Progenitor cell of endocrine pancreas (in vitro differentiated cells): ENCODE measurements around the gene METTL9. TPM values are rescaled to one million over a fixed set of nuclear protein-coding genes. Genes with fewer than 3 reads are reported as not detected.
"Not testable (repeated sequence)": the region's sequence is repeated elsewhere in the genome, so short reads cannot be mapped to it uniquely, and the experiment has no call there.

Experiments
- DNase-seq: peaks from one replicate; pipeline ENCODE4 v3.0.0; 2021; ENCODE audit warnings: low spot score; ENCODE audit not compliant: unreplicated experiment
- H3K27ac Mint-ChIP-seq: 2 replicates; pipeline ENCODE4 v1.8.0; 2021; ENCODE audit warnings: mild to moderate bottlenecking, moderate library complexity, mixed read lengths
- H3K27me3 Mint-ChIP-seq: 2 replicates; pipeline ENCODE4 v1.8.0; 2021; ENCODE audit warnings: mixed read lengths
- H3K36me3 Mint-ChIP-seq: 2 replicates; pipeline ENCODE4 v1.8.0; 2022; ENCODE audit warnings: mixed read lengths; ENCODE audit not compliant: insufficient read depth
- H3K4me1 Mint-ChIP-seq: 2 replicates; pipeline ENCODE4 v1.8.0; 2021; ENCODE audit warnings: low read depth, mixed read lengths
- H3K4me3 Mint-ChIP-seq: 2 replicates; pipeline ENCODE4 v1.8.0; 2021; ENCODE audit warnings: low read depth, mild to moderate bottlenecking, moderate library complexity, mixed read lengths
- H3K9me3 Mint-ChIP-seq: 2 replicates; pipeline ENCODE4 v1.8.0; 2021; ENCODE audit warnings: low read depth, mixed read lengths
- long read RNA-seq: library from polyadenylated mRNA; unstranded; transcript quantifications from one replicate; pipeline ENCODE4 v2.0.0, GENCODE V29; 2020
- total RNA-seq: library from RNA; stranded (reverse); gene quantifications from 2 replicates; pipeline ENCODE4 v1.2.1, GENCODE V29; 2021
- TF ChIP-seq, protein P1 (sequence below): fragments of 200-600 bp; sonication (generic); IDR thresholded peaks from one replicate; pipeline ENCODE4 v1.5.0; 2021; ENCODE audit warnings: antibody characterized with exemption, mild to moderate bottlenecking; ENCODE audit not compliant: unreplicated experiment

The METTL9 gene
- total RNA-seq = 143 and 158 TPM in 2 replicates
- long read RNA-seq, full-length matches to known transcripts = 27 of 35 reads
- long read RNA-seq, partial matches to known transcripts = 4 of 35 reads
- long read RNA-seq, other reads (novel, unspliced or antisense) = 4 of 35 reads

DNA sequence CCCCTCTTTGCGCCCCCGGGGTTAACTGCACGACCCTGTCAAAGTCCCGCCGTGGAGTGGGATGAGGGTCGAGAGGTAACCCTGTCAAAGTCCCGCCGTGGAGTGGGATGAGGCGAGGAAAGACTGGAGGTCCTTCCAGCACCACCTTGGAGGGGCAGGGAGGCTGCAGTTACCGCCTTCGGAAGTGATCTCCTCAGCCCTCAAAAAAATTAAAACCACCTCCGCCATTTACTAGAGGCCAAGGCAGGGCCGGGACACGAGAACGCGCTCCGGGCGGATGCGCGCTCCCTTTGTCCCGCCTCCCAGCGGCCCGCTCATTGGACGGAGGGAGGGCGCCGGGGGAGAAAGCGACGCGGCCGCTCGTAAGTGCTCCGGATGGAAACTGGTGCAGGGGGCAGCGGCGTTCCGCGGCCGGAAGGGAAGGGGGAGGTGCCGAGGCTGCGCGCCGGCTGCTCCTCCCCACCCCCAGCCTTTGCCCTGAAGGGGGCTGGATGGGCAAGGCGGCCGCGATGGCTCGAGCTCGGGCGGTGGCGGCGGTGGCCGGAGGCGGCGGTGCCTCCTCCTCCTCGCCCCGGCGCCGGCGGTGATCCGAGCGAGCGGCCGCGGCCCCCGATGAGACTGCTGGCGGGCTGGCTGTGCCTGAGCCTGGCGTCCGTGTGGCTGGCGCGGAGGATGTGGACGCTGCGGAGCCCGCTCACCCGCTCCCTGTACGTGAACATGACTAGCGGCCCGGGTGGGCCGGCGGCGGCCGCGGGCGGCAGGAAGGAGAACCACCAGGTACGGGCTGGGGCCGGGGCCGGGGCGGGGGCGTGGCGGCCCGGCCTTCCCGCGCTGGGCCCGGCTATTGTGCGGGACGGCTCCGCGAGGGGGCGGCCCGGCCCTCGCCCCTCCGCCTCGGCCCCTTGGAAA lies at the start of gene METTL9:
Gene METTL9, plus strand, starts transcription at position 456 of the 909 bp plus-strand sequence. Its CDS starts 157 bp downstream, at position 613.
- DNase-seq = peak; percentile 94
- H3K27me3 Mint-ChIP-seq = no peaks in the 10 kb centered on the region
- peak within 1 kb of the TSS; percentile 86 for H3K4me3 Mint-ChIP-seq
- H3K27ac Mint-ChIP-seq = peak within 1 kb of the TSS; percentile 97
- H3K36me3 Mint-ChIP-seq = no peaks in the 10 kb centered on the region
- peaks cover 30% of the 10 kb centered on the region for H3K4me1 Mint-ChIP-seq
- H3K9me3 Mint-ChIP-seq = no peaks in the 10 kb centered on the region
- TF ChIP-seq, protein P1, sequence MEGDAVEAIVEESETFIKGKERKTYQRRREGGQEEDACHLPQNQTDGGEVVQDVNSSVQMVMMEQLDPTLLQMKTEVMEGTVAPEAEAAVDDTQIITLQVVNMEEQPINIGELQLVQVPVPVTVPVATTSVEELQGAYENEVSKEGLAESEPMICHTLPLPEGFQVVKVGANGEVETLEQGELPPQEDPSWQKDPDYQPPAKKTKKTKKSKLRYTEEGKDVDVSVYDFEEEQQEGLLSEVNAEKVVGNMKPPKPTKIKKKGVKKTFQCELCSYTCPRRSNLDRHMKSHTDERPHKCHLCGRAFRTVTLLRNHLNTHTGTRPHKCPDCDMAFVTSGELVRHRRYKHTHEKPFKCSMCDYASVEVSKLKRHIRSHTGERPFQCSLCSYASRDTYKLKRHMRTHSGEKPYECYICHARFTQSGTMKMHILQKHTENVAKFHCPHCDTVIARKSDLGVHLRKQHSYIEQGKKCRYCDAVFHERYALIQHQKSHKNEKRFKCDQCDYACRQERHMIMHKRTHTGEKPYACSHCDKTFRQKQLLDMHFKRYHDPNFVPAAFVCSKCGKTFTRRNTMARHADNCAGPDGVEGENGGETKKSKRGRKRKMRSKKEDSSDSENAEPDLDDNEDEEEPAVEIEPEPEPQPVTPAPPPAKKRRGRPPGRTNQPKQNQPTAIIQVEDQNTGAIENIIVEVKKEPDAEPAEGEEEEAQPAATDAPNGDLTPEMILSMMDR = no peak

DNA sequence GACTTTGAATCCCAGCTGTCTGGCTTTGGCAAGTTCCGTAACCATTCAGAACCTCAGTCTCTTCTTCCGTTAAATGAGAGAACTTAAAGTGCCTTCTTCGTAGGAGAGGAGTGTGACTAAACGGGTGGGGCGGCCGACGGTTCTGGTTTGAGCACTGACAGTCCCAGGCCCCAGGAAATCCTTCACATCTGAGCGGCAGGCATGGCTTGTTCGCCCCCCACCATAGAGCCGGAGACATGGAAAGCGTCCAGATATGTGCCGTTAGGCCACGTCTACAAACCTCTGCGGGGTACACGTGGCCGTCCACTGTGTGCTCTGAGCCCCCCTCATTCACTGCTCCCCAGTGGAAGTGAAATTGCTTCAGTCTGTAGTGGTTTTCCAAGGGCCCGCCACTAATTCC lies 49.4 kb upstream of the METTL9 start:
- not testable (repeated sequence) for H3K4me3 Mint-ChIP-seq, H3K4me1 Mint-ChIP-seq, H3K27ac Mint-ChIP-seq, H3K9me3 Mint-ChIP-seq, H3K36me3 Mint-ChIP-seq, DNase-seq
- peaks cover 18% of the 10 kb centered on the region for H3K27me3 Mint-ChIP-seq

DNA sequence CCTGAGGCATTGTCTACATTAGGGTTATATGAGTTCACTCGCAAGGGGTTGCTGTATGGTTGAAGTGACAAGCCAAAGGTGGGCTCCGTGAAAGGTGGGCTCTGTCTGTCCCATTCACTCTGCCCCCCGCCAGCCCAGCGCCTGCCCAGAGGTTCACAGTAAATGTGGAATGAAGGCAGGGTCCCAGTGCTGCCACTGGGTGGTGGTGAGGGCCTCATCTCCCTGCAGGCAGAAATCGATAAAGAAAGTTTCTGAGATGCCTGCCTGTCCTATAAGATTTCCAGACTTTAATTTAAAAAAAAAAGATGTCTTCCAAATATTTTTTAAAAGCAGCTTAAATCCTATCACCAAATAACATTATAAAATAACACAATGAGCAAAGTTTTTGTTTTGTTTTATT lies 48.9 kb upstream of the METTL9 start:
- not testable (repeated sequence) for H3K36me3 Mint-ChIP-seq, H3K27ac Mint-ChIP-seq, H3K9me3 Mint-ChIP-seq, DNase-seq, H3K4me1 Mint-ChIP-seq, H3K4me3 Mint-ChIP-seq
- H3K27me3 Mint-ChIP-seq = peaks cover 22% of the 10 kb centered on the region
- TF ChIP-seq, protein P1 = peak; percentile 27

DNA sequence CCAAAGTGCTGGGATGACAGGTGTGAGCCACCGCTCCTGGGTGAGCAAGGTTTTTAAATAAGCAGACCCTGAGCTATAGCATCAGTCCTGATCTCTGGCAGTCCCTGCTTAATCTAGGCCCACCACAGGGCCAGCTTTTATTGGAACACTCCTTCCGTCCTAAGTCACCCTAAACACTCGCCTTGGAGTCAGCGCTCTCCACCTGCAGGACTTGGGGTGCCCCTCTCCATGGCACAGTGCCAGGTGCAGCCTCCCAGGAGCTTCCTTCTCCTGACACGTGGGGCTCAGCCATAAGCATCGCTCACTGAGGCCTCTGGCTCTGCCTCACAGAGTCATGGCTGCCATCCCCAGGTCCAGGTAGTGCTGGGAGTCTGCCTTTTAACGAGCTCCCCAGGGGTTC lies 48.3 kb upstream of the METTL9 start:
- not testable (repeated sequence) for H3K4me3 Mint-ChIP-seq, H3K36me3 Mint-ChIP-seq, DNase-seq, H3K4me1 Mint-ChIP-seq, H3K27ac Mint-ChIP-seq, H3K9me3 Mint-ChIP-seq
- peaks cover 23% of the 10 kb centered on the region for H3K27me3 Mint-ChIP-seq

DNA sequence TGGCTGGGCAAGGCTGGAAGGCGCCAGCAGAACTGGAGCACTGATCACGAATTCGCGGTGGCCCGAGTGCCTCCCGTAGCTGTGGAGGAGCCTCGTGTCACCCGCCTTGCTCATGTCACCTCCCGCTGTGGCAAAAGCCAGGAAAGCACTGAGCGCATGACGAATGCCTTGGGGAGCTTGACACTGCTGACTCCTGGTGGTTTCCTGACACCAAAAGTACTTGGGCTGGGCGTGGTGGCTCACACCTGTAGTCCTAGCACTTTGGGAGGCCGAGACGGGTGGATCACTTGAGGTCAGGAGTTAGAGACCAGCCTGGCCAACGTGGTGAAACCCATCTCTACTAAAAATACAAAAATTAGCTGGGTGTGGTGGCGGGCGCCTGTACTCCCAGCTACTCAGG lies 47.8 kb upstream of the METTL9 start:
- peaks cover 26% of the 10 kb centered on the region for H3K27me3 Mint-ChIP-seq

DNA sequence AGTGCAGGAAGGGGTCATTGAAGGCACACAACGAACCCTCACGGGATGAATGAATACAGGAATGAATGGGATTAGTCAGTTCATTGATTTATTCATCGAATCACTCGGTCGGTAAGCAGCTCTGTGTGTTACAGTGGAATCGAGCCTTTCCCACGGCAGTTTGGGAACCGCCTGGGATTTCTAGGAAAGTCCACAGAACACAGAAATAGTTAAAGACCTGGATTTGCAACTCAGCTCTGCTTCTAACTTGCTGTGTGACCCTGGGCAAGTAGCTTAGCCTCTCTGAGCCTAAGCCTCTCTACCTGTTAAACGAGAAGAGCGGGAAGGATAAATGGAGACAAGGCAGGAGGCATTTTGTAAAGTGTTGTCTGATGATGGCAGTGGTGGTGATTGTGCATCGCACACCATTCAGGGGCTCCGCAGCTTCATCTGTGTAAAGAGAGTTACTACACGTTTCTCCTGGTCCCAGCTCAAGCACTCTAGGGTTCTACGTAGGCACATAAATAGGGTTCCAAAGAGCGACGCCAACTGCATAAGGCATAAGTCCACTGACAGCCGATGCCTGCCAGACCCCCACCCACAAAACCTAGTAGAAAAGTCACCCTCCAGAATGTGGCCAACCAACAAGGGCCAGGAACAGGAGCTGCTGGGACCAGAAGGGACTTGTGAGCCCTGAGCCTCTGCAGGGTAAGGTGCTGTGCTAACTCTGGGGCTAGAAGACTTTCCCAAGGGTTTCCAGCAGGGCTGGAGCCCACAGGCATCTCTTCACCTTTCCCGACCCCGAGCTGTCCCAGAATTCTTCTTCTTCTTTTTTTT lies 45.7 kb upstream of the METTL9 start:
- H3K36me3 Mint-ChIP-seq, H3K27ac Mint-ChIP-seq, H3K4me3 Mint-ChIP-seq, DNase-seq, H3K9me3 Mint-ChIP-seq, H3K4me1 Mint-ChIP-seq: not testable (repeated sequence)
- peaks cover 37% of the 10 kb centered on the region for H3K27me3 Mint-ChIP-seq

More for the DNA sequence above, 47.8 kb upstream of the METTL9 start:
- H3K27ac Mint-ChIP-seq, DNase-seq, H3K9me3 Mint-ChIP-seq, H3K4me3 Mint-ChIP-seq, H3K36me3 Mint-ChIP-seq, H3K4me1 Mint-ChIP-seq: not testable (repeated sequence)
